ENCODE data around the gene RAB40B.

Gene RAB40B

DNA sequence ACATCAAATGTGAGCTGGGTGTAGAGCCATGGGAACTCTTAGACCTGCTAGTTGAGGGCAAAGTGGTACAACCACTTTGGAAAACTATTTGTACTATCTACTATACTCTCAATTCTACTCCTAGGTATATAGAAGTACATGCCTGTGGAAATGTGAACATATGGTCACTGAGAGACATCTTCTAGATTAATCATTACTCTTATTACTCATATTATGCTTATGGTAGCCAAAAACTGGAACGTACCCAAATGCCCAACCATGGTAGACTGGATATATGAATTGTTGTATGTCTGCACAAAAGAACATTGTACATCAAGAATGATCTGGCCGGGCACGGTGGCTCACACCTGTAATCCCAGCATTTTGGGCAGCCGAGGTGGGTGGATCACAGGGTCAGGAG lies 53.0 kb downstream of the RAB40B start:
- peak; percentile 30 for DNase-seq

DNA sequence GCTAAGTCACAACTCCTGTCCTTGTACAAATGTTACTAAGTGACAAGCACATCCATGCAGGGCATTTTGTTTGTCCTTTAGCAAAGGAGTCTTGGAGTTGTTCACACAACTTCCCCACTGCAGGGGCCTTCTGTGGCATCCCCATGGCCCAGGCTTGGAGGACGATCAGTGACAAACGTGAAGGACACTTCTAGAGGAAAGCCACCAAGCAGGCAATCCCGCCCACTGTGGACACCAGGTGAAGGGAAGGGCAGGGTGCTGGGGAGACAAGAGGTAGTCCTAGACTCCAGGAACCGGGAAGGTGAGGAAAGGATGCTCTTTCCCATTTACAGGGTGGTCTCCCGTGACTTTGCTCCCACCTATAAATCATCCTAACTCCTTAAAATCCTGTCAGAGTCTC lies 54.4 kb downstream of the RAB40B start:
- no peak for DNase-seq

GRCh38 chr17:82642022-82642421 lies 56.5 kb downstream of the RAB40B start:
- DNase-seq: no peak

GRCh38 chr17:82640036-82640435 lies 58.5 kb downstream of the RAB40B start:
- DNase-seq: no peak

- no peak for DNase-seq
Measured at GRCh38 chr17:82639628-82640027, 58.9 kb downstream of the RAB40B start.

- DNase-seq: no peak
Measured at GRCh38 chr17:82638183-82638773, 60.2 kb downstream of the RAB40B start.

- DNase-seq: no peak
Measured at GRCh38 chr17:82636626-82637598, 61.6 kb downstream of the RAB40B start.

DNA sequence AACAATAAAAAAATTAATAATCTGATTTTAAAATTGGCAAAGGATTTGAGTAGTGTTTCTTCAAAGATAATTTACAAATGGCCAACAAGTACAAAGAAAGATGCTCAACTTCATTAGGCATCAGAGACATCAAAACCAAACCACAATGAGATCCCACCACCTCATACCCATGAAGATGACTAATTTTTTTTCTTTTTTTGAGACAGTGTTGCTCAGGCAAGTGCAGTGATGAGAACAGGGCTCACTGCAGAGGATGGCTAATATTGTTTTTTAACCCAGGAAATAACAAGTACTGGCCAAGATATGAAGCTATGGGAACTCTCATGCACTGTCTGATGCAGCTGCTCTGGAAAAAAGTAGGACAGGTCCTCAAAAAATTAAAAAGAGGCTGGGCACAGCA lies 65.2 kb downstream of the RAB40B start:
- DNase-seq: no peak

DNA sequence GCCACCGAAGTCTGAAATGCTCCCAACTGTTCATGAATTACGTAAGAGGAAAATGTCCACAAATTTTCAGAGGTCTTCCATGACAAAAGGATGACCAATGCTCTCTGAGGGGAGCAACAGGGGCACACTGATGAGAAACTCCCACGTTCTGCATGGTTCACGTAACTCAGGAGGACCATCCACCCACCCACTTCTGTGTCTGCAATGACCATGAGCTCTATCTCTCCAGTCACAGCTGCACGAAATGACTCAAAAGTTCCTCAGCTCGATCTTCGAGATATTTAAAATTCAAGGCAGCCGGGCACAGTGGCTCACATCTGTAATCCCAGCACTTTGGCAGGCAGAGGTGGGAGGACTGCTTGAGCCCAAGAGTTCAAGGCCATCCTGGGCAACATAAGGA lies 66.0 kb downstream of the RAB40B start:
- DNase-seq: no peak

- no peak for DNase-seq
Measured at GRCh38 chr17:82631544-82631943, 67.0 kb downstream of the RAB40B start.

DNA sequence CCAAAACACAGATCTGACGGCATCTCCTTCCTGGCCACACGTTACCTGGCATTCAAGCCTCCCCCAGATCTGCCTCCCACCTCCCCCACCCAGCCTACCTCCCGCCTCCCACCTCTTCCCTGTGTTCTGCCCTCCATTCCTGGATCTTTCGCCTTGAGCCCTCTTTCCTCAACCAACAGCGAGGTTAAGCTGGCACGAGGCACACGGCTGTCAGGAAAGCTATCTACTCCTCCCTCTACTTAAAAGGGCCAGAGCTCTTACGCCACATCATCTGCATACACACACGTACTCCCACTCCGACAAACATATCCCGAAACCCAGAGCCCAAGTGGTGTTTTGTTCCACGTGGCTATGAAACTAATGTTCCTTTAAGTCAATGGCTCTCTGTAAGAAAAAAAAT lies 68.3 kb downstream of the RAB40B start:
- no peak for DNase-seq

- DNase-seq: no peak
Measured at GRCh38 chr17:82629748-82630147, 68.8 kb downstream of the RAB40B start.

DNA sequence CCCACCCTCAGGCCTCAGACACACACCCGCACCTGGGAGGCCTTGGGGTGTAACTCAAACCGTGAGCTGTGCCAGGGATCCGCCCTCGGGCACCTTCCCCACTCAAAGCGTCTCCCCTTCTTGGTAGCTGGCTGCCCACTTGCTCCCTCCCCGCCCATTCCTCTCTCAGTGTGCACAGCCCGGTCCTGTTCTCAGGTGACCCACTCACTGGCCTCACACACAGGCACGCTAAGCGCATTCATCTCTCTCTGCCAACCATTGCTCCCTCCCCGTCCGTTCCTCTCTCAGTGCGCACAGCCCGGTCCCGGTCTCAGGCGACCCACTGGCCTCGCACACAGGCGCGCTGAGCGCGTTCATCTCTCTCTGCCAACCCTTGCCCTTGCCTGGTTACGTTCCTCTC lies 71.1 kb downstream of the RAB40B start:
- DNase-seq: no peak

DNA sequence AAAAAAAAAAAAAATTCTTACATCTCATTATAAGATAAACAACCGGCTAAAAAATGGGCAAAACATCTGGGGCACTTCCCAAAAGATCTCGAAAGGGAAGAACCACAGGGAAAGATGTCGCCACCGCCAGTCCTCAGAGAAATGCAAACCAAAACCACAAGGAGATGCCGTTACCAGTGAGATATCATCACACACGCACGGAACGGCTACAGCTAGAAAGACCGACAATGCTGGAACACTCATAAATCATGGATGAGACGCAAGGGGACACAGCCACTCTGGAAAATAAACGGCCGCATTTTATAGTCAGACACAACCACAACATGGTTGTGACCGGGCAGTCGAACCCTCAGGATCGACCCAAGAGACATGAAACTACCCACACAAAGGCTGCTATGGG lies 74.8 kb downstream of the RAB40B start:
- DNase-seq: no peak

DNA sequence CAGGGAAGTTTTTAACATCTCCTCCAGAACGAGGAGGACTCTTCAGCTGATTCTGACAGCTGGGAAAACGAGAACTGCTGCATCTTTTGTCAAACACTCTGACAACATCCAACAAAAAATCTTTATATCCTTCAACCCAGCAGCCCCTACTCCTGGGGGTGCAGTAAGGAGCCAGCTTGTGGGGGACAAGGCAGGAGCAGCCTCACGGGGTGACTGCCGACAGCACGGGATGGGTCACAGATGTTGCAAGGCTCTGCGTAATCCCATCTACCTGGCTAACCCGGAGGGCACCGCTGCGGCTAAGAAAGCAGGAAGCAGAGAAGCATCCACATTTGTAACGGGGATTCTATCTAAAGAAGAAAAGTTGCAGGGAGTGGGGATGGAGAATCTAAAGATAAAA lies 78.9 kb downstream of the RAB40B start:
- no peak for DNase-seq

DNA sequence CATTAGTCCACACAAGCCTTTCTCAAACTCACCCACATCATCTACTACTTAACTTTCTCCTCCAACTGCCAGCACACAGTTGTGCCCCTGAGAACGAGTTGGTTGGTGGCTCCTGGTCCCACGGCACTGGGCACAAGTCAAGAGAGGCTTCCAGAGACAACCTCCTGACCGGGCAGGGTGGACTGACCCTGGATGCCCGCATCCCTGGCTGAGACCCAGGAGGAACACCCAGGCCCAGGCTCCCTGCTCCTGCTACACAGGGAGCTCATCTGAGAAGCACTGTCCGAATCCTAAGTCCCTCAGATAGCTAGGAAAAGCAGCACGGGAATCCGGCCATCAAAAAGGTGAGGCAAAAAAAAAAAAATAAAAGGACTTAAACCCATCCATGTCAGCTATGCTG lies 79.3 kb downstream of the RAB40B start:
- no peak for DNase-seq

GRCh38 chr17:82616021-82616711 lies 82.3 kb downstream of the RAB40B start:
- no peak for DNase-seq

DNA sequence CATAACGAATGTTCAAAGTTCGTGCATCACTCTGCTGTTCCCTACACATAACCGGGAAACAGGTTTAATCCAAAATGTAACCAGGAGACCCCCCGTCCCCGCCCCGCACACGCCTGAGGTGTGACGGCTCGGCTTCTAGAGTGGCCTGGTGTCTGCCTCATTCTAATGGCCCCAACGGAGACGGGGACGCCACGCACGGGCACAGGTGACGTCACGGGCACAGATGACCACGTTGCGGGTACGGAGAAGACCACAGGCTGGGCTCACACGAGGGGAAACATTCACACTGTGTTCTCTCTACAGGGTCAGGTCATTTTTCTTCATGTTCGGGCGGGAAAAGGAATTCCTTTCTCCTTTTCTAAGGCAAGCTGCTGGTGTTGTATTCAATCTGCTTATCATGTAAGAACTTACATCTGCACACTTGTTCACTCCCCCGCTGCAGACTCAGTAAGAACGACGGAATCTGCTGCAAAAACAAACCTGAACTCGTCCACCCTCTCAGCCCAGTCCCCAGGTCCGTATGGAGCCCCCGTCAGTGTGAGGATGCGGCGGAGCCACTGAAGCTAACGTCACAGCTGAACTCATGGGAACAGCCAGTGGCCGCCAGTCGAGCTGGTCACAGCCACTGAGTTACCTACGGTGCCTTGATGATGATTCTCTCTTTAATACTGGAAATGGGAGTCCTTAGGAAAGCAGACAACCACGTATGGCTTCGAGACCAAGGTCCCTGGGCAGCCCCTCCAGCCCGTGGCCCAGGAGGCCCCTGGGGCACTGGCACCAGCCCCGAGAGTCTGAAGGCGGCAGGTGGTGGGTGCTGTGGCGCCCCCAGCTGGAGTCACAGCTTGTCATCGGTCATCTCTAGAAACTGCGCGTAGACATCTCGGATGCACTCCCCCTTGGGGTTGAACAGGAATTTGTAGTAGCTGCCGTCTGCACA lies 83.1 kb downstream of the RAB40B start:
- DNase-seq: no peak

GRCh38 chr17:82614095-82614631 lies 84.3 kb downstream of the RAB40B start:
- no peak for DNase-seq

- no peak for DNase-seq
Measured at GRCh38 chr17:82613283-82614094, 85.0 kb downstream of the RAB40B start.
